Measurements from ENCODE around the gene NRXN2. TPM values are rescaled to one million over a fixed set of nuclear protein-coding genes. Genes with fewer than 3 reads are reported as not detected.

NRXN2 gene
- total and polyA plus RNA-seq, 2 of the 13 experiments (the other 11 are each of a cell fraction or from before 2014, with no cell fraction given) = not detected

DNA sequence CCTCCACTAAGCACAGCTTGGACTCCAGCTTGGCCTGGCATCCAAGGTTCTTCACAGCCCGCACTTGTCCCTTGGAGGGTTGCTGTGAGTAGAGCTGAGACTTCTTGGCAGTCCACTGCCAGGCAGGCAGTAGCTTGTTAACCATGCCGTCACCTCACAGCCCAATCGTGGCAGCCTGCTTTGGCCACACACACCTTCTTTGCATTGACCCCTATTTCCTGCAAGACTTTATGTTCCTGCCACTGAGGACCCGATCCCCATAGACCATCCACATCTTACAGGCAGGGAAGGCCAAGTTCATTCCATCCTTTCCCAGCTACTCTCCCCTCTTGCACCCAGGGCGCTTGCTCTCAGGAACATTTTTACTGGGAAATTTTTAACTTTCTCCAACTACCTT is 39.3 kb upstream of the NRXN2 start (continued):
- no peak for TF ChIP-seq ZNF143 (CRISPR knock-in tag; IDR thresholded peaks at IDR 0.05)
- TF ChIP-seq, protein P1, sequence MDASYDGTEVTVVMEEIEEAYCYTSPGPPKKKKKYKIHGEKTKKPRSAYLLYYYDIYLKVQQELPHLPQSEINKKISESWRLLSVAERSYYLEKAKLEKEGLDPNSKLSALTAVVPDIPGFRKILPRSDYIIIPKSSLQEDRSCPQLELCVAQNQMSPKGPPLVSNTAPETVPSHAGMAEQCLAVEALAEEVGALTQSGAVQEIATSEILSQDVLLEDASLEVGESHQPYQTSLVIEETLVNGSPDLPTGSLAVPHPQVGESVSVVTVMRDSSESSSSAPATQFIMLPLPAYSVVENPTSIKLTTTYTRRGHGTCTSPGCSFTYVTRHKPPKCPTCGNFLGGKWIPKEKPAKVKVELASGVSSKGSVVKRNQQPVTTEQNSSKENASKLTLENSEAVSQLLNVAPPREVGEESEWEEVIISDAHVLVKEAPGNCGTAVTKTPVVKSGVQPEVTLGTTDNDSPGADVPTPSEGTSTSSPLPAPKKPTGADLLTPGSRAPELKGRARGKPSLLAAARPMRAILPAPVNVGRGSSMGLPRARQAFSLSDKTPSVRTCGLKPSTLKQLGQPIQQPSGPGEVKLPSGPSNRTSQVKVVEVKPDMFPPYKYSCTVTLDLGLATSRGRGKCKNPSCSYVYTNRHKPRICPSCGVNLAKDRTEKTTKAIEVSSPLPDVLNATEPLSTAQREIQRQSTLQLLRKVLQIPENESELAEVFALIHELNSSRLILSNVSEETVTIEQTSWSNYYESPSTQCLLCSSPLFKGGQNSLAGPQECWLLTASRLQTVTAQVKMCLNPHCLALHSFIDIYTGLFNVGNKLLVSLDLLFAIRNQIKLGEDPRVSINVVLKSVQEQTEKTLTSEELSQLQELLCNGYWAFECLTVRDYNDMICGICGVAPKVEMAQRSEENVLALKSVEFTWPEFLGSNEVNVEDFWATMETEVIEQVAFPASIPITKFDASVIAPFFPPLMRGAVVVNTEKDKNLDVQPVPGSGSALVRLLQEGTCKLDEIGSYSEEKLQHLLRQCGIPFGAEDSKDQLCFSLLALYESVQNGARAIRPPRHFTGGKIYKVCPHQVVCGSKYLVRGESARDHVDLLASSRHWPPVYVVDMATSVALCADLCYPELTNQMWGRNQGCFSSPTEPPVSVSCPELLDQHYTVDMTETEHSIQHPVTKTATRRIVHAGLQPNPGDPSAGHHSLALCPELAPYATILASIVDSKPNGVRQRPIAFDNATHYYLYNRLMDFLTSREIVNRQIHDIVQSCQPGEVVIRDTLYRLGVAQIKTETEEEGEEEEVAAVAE (CRISPR knock-in tag; IDR thresholded peaks at IDR 0.05; ENCODE audit: borderline replicate concordance) = no peak
- TF ChIP-seq, protein P2, sequence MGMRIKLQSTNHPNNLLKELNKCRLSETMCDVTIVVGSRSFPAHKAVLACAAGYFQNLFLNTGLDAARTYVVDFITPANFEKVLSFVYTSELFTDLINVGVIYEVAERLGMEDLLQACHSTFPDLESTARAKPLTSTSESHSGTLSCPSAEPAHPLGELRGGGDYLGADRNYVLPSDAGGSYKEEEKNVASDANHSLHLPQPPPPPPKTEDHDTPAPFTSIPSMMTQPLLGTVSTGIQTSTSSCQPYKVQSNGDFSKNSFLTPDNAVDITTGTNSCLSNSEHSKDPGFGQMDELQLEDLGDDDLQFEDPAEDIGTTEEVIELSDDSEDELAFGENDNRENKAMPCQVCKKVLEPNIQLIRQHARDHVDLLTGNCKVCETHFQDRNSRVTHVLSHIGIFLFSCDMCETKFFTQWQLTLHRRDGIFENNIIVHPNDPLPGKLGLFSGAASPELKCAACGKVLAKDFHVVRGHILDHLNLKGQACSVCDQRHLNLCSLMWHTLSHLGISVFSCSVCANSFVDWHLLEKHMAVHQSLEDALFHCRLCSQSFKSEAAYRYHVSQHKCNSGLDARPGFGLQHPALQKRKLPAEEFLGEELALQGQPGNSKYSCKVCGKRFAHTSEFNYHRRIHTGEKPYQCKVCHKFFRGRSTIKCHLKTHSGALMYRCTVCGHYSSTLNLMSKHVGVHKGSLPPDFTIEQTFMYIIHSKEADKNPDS (CRISPR knock-in tag; IDR thresholded peaks at IDR 0.05) = no peak
- no peak for TF ChIP-seq TRIM24 (CRISPR knock-in tag; IDR thresholded peaks at IDR 0.05)
- TF ChIP-seq, protein P3, sequence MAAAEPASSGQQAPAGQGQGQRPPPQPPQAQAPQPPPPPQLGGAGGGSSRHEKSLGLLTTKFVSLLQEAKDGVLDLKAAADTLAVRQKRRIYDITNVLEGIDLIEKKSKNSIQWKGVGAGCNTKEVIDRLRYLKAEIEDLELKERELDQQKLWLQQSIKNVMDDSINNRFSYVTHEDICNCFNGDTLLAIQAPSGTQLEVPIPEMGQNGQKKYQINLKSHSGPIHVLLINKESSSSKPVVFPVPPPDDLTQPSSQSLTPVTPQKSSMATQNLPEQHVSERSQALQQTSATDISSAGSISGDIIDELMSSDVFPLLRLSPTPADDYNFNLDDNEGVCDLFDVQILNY (CRISPR knock-in tag; conservative IDR thresholded peaks at IDR 0.05) = no peak
- no peak for TF ChIP-seq KMT2A (CRISPR knock-in tag; IDR thresholded peaks at IDR 0.05)
- TF ChIP-seq, protein P4, sequence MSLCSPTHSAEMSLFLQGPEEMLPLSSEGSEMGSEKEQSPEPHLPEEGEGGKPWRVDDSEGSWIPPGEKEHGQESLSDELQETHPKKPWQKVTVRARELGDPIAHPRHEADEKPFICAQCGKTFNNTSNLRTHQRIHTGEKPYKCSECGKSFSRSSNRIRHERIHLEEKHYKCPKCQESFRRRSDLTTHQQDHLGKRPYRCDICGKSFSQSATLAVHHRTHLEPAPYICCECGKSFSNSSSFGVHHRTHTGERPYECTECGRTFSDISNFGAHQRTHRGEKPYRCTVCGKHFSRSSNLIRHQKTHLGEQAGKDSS (CRISPR knock-in tag; IDR thresholded peaks at IDR 0.05; ENCODE audit: borderline replicate concordance, low read depth) = no peak
- no peak for TF ChIP-seq ZNF253 (CRISPR knock-in tag; IDR thresholded peaks at IDR 0.05; ENCODE audit: borderline replicate concordance)
- no peak for TF ChIP-seq SETDB1 (CRISPR knock-in tag; IDR thresholded peaks at IDR 0.05; ENCODE audit: borderline replicate concordance)
- no peak for TF ChIP-seq ADNP (CRISPR knock-in tag; IDR thresholded peaks at IDR 0.05)
- TF ChIP-seq, protein P5, sequence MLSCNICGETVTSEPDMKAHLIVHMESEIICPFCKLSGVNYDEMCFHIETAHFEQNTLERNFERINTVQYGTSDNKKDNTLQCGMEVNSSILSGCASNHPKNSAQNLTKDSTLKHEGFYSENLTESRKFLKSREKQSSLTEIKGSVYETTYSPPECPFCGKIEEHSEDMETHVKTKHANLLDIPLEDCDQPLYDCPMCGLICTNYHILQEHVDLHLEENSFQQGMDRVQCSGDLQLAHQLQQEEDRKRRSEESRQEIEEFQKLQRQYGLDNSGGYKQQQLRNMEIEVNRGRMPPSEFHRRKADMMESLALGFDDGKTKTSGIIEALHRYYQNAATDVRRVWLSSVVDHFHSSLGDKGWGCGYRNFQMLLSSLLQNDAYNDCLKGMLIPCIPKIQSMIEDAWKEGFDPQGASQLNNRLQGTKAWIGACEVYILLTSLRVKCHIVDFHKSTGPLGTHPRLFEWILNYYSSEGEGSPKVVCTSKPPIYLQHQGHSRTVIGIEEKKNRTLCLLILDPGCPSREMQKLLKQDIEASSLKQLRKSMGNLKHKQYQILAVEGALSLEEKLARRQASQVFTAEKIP (CRISPR knock-in tag; IDR thresholded peaks at IDR 0.05; ENCODE audit: borderline replicate concordance) = no peak
- no peak for TF ChIP-seq ZSCAN30 (CRISPR knock-in tag; IDR thresholded peaks at IDR 0.05)
- TF ChIP-seq ZSCAN12 (CRISPR knock-in tag; IDR thresholded peaks at IDR 0.05) = no peak
- TF ChIP-seq CBFB (CRISPR knock-in tag; IDR thresholded peaks at IDR 0.05) = no peak
- peak; percentile 85 for TF ChIP-seq PAF1 (CRISPR knock-in tag; IDR thresholded peaks at IDR 0.05)
- no peak for TF ChIP-seq SNAI1 (CRISPR knock-in tag; IDR thresholded peaks at IDR 0.05; ENCODE audit: borderline replicate concordance)
- 0 out of 2 replicates have a peak, but pooled peaks have one; percentile 14 for TF ChIP-seq SSRP1 (CRISPR knock-in tag; IDR thresholded peaks at IDR 0.05)
- TF ChIP-seq ARHGAP35 (CRISPR knock-in tag; IDR thresholded peaks at IDR 0.05; ENCODE audit: borderline replicate concordance) = no peak
- no peak for TF ChIP-seq CREB1 (IDR thresholded peaks at IDR 0.05)
- no peak for TF ChIP-seq CREB1 (CRISPR knock-in tag; IDR thresholded peaks at IDR 0.05)
- TF ChIP-seq ZNF30 (CRISPR knock-in tag; IDR thresholded peaks at IDR 0.05) = no peak
- TF ChIP-seq ZZZ3 (CRISPR knock-in tag; IDR thresholded peaks at IDR 0.05; ENCODE audit: borderline replicate concordance) = no peak
